Measurements from ENCODE around the gene GRB7.
"Not testable (repeated sequence)": the region's sequence is repeated elsewhere in the genome, so short reads cannot be mapped to it uniquely, and the experiment has no call there.

The GRB7 gene

GRCh38 chr17:39736319-39737165 lies 1.2 kb upstream of the GRB7 start:
- DNase-seq, result no peak

- no peak for DNase-seq
Observed at GRCh38 chr17:39737206-39737759, 455 bp upstream of the GRB7 start.

GRCh38 chr17:39738568-39738901 lies 797 bp downstream of the GRB7 start:
- DNase-seq, result no peak

GRCh38 chr17:39738983-39739884 lies 1.5 kb downstream of the GRB7 start:
- no peak for DNase-seq

GRCh38 chr17:39739885-39740356 lies 2.2 kb downstream of the GRB7 start:
- no peak for DNase-seq

GRCh38 chr17:39740357-39741111 lies 2.8 kb downstream of the GRB7 start:
- no peak for DNase-seq

GRCh38 chr17:39742126-39742855 lies 4.6 kb downstream of the GRB7 start:
- no peak for DNase-seq

GRCh38 chr17:39742856-39743436 lies 5.2 kb downstream of the GRB7 start:
- DNase-seq, result no peak

GRCh38 chr17:39744075-39744835 lies 6.5 kb downstream of the GRB7 start:
- DNase-seq, result no peak

GRCh38 chr17:39744836-39745215 lies 7.1 kb downstream of the GRB7 start:
- no peak for DNase-seq

- DNase-seq, result no peak
Observed at GRCh38 chr17:39745335-39746144, 7.8 kb downstream of the GRB7 start.

- no peak for DNase-seq
Observed at GRCh38 chr17:39746145-39746461, 8.4 kb downstream of the GRB7 start.

GRCh38 chr17:39747745-39748144 lies 10.0 kb downstream of the GRB7 start:
- DNase-seq, result no peak

- not testable (repeated sequence) for DNase-seq
Observed at GRCh38 chr17:39748444-39749034, 10.8 kb downstream of the GRB7 start.

GRCh38 chr17:39750131-39751015 lies 12.6 kb downstream of the GRB7 start:
- DNase-seq, result no peak

- DNase-seq, result no peak
Observed at GRCh38 chr17:39751016-39751543, 13.3 kb downstream of the GRB7 start.

- no peak for DNase-seq
Observed at GRCh38 chr17:39751637-39752036, 13.9 kb downstream of the GRB7 start.

- no peak for DNase-seq
Observed at GRCh38 chr17:39752241-39752881, 14.6 kb downstream of the GRB7 start.

Data from NCI-H446 treated with DMSO at 0.1 percent for 48 hours (cell line).